GM20431 (cell line): ENCODE results near the gene P2RX4.
"Not testable (repeated sequence)": the region's sequence is repeated elsewhere in the genome, so short reads cannot be mapped to it uniquely, and the experiment has no call there.

Experiments used
- in situ Hi-C: fragments of 300-500 bp; cut with MseI, MboI; formaldehyde crosslinking; loops from one replicate; pipeline ENCODE4 v1.15.0; 2020; ENCODE audit warnings: low sequenced_read_pairs; ENCODE audit not compliant: unreplicated experiment

P2RX4 gene

DNA sequence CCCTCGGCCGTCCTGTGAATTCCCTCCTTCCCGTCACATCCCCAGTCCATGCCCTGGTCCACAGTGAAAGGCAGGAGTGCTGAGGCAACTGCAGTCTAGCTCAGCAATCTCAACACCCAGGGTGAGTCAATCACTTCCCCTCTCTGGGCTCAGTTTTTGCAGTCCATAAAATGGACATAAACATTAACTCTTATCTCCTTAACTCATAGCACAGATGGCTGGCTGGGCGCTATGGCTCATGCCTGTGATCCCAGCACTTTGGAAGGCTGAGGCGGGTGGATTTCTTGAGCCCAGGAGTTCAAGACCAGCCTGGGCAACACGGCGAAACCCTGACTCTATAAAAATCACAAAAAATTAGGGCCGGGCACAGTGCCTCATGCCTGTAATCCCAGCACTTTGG lies 54.2 kb downstream of the P2RX4 start:
- in situ Hi-C loops: no loop called here

DNA sequence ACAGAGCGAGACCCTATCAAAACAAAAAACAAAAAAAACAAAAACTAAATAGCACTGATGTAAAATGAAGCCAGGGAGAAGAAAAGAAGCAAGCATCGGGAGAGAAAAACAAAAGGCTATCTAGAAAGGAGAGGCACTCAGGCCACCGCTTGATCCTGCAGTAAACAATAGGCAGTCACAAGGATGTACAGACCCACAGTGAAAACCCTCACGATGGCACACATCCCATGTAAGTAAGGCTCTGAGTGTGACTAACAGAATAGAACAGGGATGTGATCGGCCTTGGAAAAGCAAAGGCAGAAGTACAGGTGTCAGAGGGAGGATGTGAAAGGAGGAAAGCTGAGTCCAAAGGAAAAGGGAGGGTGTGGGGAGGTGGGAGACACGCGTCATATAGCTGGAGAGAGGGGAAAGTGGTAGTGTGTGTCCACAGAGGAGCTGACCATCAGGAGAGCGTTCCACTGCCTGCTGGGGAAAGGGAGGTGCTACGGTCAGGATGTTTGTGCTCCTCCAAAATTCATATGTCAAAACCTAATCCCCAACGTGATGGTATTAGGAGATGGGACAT lies 55.1 kb downstream of the P2RX4 start:
- in situ Hi-C loops: no loop called here

DNA sequence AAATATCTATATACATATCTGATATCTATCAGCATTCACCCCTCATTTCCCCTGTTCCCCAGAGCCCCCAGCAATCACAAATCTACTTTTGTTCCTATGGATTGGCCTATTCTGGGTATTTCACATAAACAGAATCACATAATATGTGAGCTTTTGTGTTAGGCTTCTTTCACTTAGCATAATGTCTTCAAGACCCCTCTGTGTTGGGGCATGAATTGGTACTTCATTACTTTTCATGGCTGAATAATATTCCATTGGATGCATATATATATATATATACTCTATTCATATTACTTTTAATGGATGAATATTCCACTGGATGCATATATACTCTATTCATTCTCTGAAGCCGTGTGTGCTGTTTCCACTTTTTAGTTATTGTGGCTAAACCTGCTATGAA lies 57.9 kb downstream of the P2RX4 start:
- in situ Hi-C loops: no loop called here

DNA sequence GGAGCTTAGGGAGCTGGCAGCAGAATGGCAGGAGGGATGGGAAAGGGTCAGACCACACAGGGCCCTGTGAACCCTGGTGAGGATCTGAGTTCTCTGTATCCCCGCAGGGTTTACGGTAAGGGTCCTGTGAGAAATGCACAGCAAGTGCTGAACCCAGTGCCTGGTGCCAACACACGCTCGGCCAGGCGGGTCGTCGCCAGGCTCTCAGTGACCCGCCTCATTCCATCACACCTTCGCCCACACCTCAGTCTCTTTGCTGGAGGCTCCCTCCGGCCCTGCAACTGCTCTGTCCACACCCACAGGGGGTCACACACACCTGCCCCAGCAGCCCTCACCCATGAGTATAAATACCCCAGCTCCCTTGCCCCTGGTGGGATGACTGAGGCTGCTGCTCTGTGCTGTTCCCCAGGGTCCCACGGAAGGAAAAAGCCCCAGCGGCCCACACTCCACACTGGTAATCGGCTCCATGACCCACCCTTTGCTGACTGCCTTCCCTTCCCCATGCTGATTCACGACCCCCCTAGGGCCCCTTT lies 63.5 kb downstream of the P2RX4 start:
- in situ Hi-C loops: no loop called here

DNA sequence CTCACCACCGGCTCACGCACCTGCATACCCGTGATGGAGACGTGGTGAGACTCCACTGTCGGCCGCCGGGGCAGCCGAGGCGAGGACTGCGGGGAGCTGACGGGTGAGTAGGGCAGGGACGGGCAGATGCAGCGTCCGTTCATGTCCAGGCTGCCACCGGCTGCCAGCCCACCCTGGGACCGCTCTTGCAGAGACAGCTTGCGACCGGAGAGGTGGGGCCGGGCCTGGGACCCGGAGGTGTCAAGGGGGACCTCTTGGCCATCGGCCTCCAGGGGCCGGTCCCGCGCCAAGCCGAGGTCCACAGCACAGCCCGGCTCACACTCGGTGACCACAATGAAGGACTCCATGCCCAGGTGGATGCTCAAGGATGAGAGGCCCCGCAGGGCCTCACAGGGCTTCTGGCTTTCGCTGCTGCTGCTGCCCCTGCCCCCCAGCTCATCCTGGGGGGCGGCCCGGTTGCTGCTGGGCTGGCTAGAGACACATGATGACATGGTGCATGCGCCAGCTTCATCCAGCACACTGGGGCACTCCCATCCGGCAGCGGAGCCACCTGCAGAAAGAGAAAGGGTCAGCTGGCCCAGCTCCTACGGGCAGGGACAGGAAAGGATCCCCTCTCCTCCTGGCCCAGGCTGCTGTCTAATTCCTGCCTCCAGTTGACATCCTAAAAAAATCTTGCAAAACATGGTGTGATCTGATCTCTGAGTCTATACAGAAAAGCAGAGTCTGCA lies 64.3 kb downstream of the P2RX4 start:
- in situ Hi-C loops: no loop called here

DNA sequence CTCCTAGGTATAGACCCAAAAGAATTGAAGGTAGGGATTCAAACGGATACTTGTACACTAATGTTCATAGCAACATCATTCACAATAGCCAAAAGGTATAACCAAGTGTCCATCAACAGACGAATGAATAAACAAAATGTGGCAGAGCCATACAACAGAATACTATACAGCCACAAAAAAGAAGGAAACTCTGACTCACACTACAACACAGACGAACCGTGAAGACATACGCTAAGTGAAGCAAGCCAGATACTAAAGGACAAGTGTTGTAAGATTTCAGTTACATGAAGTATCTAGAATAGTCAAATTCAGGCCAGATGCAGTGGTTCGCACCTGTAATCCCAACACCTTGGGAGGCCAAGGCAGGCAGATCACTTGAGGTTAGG lies 67.4 kb downstream of the P2RX4 start:
- in situ Hi-C loops: no loop called here

DNA sequence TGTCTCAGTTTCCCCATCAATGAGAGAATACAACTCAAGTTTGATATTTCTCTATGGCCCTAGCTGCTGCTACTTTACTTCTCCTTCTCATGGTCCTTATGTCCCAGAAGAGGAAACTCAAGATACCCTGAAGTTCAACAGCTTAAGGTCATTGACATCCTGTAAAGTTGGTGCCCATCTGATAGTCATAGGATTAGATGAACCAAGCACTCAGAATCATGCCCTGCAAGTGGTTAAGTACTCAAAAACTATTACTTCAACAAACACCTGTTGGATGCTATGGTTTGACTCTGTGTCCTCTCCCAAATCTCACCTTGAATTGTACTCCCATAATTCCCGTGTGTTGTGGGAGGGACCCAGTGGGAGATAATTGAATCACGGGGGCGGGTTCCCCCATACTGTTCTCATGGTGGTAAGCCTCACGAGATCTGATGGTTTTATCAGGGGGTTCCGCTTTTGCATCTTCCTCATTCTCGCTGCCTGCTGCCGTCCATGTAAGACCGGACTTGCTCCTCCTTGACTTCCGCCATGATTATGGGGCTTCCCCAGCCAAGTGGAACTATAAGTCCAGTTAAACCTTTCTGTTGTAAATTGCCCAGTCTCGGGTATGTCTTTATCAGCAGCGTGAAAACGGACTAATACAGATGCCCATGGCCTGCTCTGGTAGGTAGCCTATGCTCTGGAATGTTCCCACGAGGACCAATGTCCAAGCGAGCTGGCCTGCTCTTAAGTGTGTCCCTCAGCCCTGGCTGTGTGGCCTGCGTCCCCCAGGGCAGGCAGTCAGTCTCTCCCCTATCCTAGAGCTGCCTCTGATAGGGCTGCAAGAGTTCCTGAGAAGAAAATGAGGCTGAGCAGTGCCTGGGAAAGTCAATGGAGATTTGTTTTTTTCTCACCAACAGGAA lies 68.5 kb downstream of the P2RX4 start:
- in situ Hi-C loops: no loop called here

DNA sequence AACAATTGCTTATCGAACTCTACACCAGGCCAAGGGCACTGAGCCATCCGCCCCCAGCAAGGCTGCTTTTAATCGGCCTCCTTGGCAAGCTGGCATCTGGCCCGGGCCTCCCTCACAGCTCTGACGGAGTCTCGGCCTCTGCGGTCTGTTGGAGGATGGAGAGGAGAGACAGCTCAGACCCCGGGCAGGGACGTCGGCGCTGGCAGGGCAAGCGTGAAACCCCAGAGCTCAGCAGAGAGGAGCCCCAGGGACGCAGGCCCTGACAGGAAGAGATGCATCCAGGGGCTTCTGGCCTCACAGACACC lies 69.1 kb downstream of the P2RX4 start:
- in situ Hi-C loops: no loop called here

DNA sequence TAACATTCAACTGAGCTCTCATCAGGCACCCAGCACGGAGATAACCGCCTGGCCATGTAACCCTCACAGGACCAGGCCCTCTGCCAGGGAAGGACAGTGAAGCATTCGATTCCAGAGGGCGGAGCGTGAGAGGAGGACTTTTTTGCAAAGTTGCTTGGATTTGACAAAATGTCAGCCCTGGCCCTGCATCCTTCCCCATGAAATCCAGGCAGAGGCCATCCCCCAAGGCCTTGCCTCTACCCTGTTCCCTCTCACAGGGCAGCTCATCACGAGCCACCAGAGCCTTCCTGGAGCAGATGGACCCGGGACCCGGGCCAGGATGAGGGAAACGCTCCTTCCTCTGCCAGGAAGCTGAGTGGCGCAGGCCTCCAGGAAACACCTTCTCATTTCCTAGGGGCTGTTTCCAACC lies 69.6 kb downstream of the P2RX4 start:
- in situ Hi-C loops: no loop called here

DNA sequence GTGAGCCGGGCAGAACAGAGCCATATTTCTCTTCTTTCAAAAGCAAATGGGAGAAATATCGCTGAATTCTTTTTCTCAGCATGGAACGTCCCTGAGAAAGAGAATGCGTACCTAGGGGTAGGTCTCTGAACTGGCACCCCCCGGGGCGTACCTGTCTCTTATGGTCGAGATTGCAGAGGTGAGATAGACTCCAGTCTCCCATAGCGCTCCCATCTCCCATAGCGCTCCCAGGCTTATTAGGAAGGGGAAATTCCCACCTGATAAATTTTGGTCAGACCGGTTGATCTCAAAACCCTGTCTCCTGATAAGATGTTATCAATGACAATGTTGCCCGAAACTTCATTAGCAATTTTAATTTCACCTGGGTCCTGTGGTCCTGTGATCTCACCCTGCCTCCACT lies 70.6 kb downstream of the P2RX4 start:
- in situ Hi-C loops: not testable (repeated sequence)

DNA sequence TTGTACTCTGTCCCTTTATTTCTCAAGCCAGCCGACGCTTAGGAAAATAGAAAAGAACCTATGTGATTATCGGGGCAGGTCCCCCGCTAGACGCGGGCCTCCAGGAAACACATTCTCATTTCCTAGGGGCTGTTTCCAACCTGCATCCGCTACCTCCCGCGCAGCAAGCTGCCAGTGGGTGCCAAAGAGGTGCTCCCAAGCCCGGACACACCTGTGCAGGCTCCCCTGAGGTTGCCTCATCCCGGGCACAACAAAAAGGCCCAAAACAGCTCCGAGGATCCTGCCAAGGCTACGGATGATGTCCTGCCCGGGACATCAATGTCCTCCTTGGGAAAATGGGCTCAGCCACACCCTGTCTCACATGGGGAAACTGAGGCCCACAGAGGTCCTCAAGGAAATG lies 71.2 kb downstream of the P2RX4 start:
- in situ Hi-C loops: not testable (repeated sequence)

DNA sequence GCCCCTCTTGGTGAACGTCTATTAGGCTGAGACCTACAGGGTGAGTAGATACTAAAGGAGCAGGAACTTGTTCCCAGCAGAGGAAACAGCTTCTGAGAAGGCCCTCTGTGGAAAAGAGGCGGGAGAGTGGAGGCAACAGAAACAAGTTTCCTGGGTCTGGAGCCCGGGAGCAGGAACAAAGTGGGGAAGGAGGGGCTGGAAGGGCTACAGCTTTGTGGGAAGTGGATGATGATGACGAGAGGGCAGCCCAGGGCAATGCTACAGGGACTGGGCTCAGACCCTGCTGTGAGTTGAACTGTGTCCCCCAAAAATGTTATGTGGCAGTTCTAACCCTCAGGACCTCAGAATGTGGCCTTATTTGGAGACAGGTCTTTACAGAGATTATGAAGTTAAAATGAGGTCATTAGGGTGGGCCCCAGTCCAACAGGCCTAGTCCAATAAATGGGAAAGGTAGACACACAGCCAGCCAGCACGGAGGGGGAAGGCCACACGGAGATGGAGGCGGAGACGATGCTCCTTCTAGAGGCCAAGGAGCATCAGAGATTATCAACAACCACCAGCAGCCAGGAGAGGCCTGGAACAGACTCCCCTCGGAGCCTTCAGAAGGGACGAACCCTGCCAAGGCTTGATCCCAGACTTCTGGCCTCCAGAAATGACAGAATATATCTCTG lies 72.3 kb downstream of the P2RX4 start:
- in situ Hi-C loops: no loop called here

DNA sequence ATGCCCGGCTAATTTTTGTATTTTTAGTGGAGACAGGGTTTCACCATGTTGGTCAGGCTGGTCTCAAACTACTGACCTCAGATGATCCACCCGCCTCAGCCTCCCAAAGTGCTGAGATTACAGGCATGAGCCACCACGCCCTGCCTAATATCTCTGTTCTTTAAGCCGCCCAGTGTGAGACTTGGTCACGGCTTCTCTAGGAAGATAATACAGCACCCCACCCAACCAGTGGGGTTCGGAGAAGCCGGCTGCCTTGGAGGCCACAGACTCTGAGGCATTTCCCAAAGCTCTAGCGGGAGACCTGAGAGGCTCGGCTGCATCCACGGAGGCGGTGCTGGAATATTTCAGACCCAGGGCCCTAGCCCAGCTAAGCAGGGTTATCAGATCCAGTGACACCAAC lies 73.0 kb downstream of the P2RX4 start:
- in situ Hi-C loops: not testable (repeated sequence)

DNA sequence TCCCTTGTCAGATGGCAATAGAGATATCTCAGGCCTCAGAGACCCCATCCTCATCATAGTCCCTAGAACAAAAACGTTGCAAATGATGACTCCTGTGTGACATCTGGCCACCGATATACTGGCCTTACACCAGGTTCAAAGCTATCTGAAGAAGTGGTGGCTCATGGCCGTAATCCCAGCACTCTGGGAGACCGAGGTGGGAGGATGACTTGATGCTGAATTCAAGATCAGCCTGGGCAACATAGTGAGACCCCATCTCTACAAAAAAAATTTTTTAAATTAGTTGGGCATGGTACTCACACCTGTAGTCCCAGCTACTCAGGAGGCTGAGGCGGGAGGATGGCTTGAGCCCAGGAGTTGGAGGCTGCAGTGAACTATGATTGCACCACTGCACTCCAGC lies 73.5 kb downstream of the P2RX4 start:
- in situ Hi-C loops: no loop called here
